ENCODE results near the gene TCF20. TPM values are rescaled to one million over a fixed set of nuclear protein-coding genes. Genes with fewer than 3 reads are reported as not detected.

The TCF20 gene
- total RNA-seq, 1 donor from 2014 or later, result 47.4 TPM

DNA sequence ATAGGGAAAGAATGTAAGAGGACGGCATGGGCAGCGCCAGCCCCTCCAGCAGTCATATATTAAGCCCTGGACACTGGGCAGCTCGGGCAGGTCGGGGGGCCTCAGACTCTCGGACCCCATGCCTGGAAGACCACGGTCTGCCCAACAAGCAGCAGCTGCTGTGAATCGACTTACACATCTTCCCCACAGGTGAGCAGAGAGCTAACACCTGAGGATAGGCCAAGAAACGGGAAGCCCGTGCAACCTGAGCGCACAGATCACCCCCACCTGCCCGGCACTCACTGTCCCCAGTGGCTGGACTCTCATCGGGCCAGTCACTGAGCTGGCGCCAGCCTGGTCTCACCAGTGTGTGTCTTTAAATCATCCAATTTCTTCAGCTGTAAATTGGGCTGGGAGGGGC lies 4.7 kb upstream of the TCF20 start:
- ATAC-seq, result no peak
- DNase-seq, result no peak
- no peak overlapping the region for H3K27ac ChIP-seq
- no peaks in the 10 kb centered on the region for H3K36me3 ChIP-seq
- no peaks in the 10 kb centered on the region for H3K27me3 ChIP-seq
- peaks cover 6% of the 10 kb centered on the region for H3K4me1 ChIP-seq
- no peaks in the 10 kb centered on the region for H3K9me3 ChIP-seq
- TF ChIP-seq, protein P1, sequence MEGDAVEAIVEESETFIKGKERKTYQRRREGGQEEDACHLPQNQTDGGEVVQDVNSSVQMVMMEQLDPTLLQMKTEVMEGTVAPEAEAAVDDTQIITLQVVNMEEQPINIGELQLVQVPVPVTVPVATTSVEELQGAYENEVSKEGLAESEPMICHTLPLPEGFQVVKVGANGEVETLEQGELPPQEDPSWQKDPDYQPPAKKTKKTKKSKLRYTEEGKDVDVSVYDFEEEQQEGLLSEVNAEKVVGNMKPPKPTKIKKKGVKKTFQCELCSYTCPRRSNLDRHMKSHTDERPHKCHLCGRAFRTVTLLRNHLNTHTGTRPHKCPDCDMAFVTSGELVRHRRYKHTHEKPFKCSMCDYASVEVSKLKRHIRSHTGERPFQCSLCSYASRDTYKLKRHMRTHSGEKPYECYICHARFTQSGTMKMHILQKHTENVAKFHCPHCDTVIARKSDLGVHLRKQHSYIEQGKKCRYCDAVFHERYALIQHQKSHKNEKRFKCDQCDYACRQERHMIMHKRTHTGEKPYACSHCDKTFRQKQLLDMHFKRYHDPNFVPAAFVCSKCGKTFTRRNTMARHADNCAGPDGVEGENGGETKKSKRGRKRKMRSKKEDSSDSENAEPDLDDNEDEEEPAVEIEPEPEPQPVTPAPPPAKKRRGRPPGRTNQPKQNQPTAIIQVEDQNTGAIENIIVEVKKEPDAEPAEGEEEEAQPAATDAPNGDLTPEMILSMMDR (IDR thresholded peaks at IDR 0.05), result no peak
- intact Hi-C loops (cut with DNase I), result no loop called here
- no peak overlapping the region for H3K4me3 ChIP-seq

DNA sequence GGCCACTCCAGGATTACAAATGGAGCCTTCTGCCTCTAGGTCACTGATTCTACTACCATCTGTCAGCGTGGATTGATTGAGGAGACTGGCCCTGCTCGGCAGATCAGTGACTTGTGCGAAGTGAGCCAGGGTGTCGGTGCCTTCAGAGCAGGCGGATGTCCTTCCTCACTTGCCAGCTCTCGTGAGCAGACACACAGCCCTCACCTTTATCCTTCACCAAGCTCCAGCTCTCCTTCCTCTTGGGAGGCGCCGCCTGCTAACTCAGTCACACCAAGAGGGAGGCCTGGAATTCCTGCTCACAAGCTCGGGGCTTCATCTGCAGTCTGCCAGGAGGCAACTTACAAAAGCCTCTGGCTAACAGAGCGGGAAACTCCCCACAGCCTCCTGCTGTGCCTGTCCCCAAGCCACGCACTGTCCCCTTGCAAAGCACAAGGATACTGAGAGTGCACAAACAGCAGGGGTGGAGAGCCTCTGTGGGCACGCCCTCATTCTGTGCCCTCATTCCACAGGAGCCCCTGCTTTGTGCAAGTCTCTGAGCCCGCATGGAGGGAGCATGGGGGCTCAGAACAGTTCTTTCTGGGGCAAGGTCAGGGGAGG lies 3.5 kb upstream of the TCF20 start:
- H3K27ac ChIP-seq, result no peak overlapping the region
- H3K4me1 ChIP-seq, result peaks cover 8% of the 10 kb centered on the region
- no peaks in the 10 kb centered on the region for H3K9me3 ChIP-seq
- H3K4me3 ChIP-seq, result no peak overlapping the region
- no peak for DNase-seq
- TF ChIP-seq, protein P1 (IDR thresholded peaks at IDR 0.05), result no peak
- H3K36me3 ChIP-seq, result no peaks in the 10 kb centered on the region
- no peak for ATAC-seq
- H3K27me3 ChIP-seq, result no peaks in the 10 kb centered on the region
- intact Hi-C loops (cut with DNase I), result no loop called here

DNA sequence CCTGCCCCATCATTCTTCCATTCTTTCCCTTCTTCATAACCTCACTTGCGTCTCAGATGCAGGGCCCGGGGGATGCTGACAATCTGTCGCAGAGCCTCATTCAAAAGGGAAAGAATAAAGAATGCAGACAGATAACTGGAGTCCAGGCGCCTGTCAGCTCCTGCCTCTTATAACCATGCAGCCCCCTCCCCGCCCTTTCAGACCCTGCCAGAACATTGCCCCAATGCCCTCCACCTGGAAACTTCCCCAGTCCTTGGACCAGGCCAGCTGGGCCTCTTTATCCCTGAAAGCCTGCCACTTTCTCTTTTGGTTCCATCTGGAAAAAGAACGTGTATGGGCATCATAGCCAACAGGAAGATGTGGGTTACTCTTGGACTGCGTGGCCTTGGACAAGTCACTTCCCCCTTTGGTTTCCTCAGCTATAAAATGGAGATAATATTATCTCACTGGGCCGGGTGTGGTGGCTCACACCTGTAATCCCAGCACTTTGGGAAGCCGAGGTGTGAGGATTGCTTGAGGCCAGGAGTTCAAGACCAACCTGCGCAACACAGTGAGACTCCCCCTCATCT lies 2.1 kb upstream of the TCF20 start:
- intact Hi-C loops (cut with DNase I), result no loop called here
- no peaks in the 10 kb centered on the region for H3K27me3 ChIP-seq
- no peak overlapping the region for H3K27ac ChIP-seq
- TF ChIP-seq, protein P1 (IDR thresholded peaks at IDR 0.05), result no peak
- H3K9me3 ChIP-seq, result no peaks in the 10 kb centered on the region
- peaks cover 13% of the 10 kb centered on the region for H3K4me1 ChIP-seq
- ATAC-seq (no peak), DNase-seq (no peak)
- H3K36me3 ChIP-seq, result no peaks in the 10 kb centered on the region
- no peak overlapping the region for H3K4me3 ChIP-seq

DNA sequence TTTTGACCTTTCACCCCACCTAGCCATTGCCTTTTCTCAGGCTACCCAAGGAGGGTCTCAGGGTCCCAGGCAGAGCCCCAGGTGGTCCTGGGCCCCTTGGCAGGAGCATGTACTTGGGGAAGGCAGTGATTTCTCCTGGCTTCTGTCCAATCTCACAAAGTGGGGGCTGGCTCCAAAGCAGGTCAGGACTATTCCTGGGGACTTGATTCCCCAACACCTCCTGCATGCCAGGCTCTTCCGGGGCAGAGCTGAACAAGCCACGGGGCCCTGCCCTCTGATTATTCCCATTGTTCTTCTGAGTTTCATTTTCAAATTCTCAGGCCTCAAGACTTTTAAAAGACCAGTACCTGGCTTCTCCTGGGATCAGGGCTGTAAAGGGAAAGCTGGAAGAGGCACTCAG lies 1.5 kb upstream of the TCF20 start:
- Histone ChIP-seq H3K27me3 (no peaks in the 10 kb centered on the region), H3K4me1 (peaks cover 13% of the 10 kb centered on the region), H3K36me3 (no peaks in the 10 kb centered on the region), H3K4me3 (no peak overlapping the region), H3K27ac (no peak overlapping the region), H3K9me3 (no peaks in the 10 kb centered on the region)
- intact Hi-C loops (cut with DNase I), result no loop called here
- ATAC-seq, result no peak
- DNase-seq, result no peak
- TF ChIP-seq, protein P1 (IDR thresholded peaks at IDR 0.05), result no peak

DNA sequence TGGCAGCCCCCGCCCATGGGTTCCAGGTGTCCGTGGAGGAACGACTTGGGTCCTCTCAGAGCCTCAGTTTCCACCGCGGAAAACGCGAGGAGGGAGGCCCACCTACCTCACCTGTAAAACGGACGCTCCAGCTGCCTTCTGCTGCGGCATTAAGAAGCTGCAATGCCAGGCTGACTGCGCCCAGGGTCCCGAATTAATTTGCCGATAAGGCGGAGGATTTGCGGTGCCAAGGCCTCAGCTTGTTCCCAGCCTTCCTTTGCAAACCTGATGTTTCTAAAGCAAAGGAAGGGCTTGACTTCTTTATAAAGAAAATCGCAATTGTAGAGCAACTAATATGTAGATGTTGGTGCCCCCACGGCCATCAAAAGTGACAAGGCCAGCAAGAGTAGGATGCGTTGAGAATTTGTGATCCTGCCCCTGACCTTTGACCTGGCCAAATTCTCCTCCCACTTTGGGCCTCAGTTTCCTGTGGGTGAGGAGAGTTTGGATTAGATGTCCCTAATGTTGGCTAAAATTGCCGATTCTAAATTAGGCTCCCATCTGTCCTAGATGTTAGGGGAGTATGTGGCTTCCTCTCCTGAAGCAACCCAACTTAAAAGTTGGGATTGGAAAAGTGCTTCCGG lies 849 bp upstream of the TCF20 start:
- Histone ChIP-seq H3K27ac (no peak overlapping the region), H3K27me3 (no peaks in the 10 kb centered on the region), H3K4me3 (peak overlapping the region; percentile 100), H3K4me1 (peaks cover 13% of the 10 kb centered on the region), H3K9me3 (no peaks in the 10 kb centered on the region), H3K36me3 (no peaks in the 10 kb centered on the region)
- intact Hi-C loops (cut with DNase I), result no loop called here
- ATAC-seq, result no peak
- no peak for DNase-seq
- TF ChIP-seq, protein P1 (IDR thresholded peaks at IDR 0.05), result no peak
